ENCODE results near the gene GIPC2. TPM values are rescaled to one million over a fixed set of nuclear protein-coding genes. Genes with fewer than 3 reads are reported as not detected.
"Not testable (repeated sequence)": the region's sequence is repeated elsewhere in the genome, so short reads cannot be mapped to it uniquely, and the experiment has no call there.

Gene GIPC2
- not detected for polyA plus RNA-seq (2012; ENCODE audit: insufficient read depth, insufficient read length, low read depth)

GRCh38 chr1:78045926-78046778 is at the start of gene GIPC2:
Gene GIPC2, plus strand, starts transcription at chr1:78045966. Its CDS starts 129 bp downstream, at chr1:78046095.
- Histone ChIP-seq H3K4me1 (no peaks in the 10 kb centered on the region), H3K27me3 (peaks cover 15% of the 10 kb centered on the region), H3K9me3 (no peaks in the 10 kb centered on the region), H3K4me3 (ENCODE audit: low read depth, low read length) (no peak within 1 kb of the TSS), H3K36me3 (no peaks in the 10 kb centered on the region)
- DNase-seq, result no peak
- no peak for TF ChIP-seq CTCF (IDR thresholded peaks at IDR 0.05; ENCODE audit: low read depth, low read length)

GRCh38 chr1:77996734-77997133 is 49.0 kb upstream of the GIPC2 start:
- DNase-seq, result no peak

GRCh38 chr1:78000536-78000935 is 45.2 kb upstream of the GIPC2 start:
- not testable (repeated sequence) for H3K36me3 ChIP-seq; H3K27me3 ChIP-seq; H3K4me3 ChIP-seq (ENCODE audit: low read depth, low read length); H3K4me1 ChIP-seq; H3K9me3 ChIP-seq; DNase-seq

More at GRCh38 chr1:77996734-77997133, 49.0 kb upstream of the GIPC2 start:
- Histone ChIP-seq H3K36me3 (no peaks in the 10 kb centered on the region), H3K9me3 (no peaks in the 10 kb centered on the region), H3K4me3 (ENCODE audit: low read depth, low read length) (no peak overlapping the region), H3K27me3 (no peaks in the 10 kb centered on the region), H3K4me1 (no peaks in the 10 kb centered on the region)
- TF ChIP-seq CTCF (IDR thresholded peaks at IDR 0.05; ENCODE audit: low read depth, low read length), result no peak

GRCh38 chr1:78003070-78003746 is 42.6 kb upstream of the GIPC2 start:
- Histone ChIP-seq H3K27me3 (no peaks in the 10 kb centered on the region), H3K4me3 (ENCODE audit: low read depth, low read length) (no peak overlapping the region; the same call in 1 of the 2 replicates), H3K4me1 (no peaks in the 10 kb centered on the region), H3K36me3 (no peaks in the 10 kb centered on the region), H3K9me3 (no peaks in the 10 kb centered on the region)
- TF ChIP-seq CTCF (IDR thresholded peaks at IDR 0.05; ENCODE audit: low read depth, low read length), result no peak
- DNase-seq, result no peak

GRCh38 chr1:78003882-78004718 is 41.7 kb upstream of the GIPC2 start:
- H3K36me3 ChIP-seq, result no peaks in the 10 kb centered on the region
- no peaks in the 10 kb centered on the region for H3K4me1 ChIP-seq
- no peak for TF ChIP-seq CTCF (IDR thresholded peaks at IDR 0.05; ENCODE audit: low read depth, low read length)
- peak overlapping the region; percentile 62 for H3K4me3 ChIP-seq (ENCODE audit: low read depth, low read length)
- no peaks in the 10 kb centered on the region for H3K9me3 ChIP-seq
- no peaks in the 10 kb centered on the region for H3K27me3 ChIP-seq
- DNase-seq, result peak; percentile 17
